Measurements from ENCODE around the gene TMEM119.
"Not testable (repeated sequence)": the region's sequence is repeated elsewhere in the genome, so short reads cannot be mapped to it uniquely, and the experiment has no call there.

Gene TMEM119

GRCh38 chr12:108582978-108583770, 14.7 kb downstream of the TMEM119 start:
- no peak for DNase-seq (ENCODE audit: low read depth)

- DNase-seq (ENCODE audit: low read depth) = no peak
Observed at GRCh38 chr12:108582509-108582908, 15.4 kb downstream of the TMEM119 start.

GRCh38 chr12:108581311-108582227, 16.3 kb downstream of the TMEM119 start:
- no peak for DNase-seq (ENCODE audit: low read depth)

- no peak for DNase-seq (ENCODE audit: low read depth)
Observed at GRCh38 chr12:108580531-108580930, 17.4 kb downstream of the TMEM119 start.

- no peak for DNase-seq (ENCODE audit: low read depth)
Observed at GRCh38 chr12:108578813-108579212, 19.1 kb downstream of the TMEM119 start.

GRCh38 chr12:108578264-108578663, 19.6 kb downstream of the TMEM119 start:
- no peak for DNase-seq (ENCODE audit: low read depth)

- DNase-seq (ENCODE audit: low read depth) = no peak
Observed at GRCh38 chr12:108577458-108577857, 20.4 kb downstream of the TMEM119 start.

- no peak for DNase-seq (ENCODE audit: low read depth)
Observed at GRCh38 chr12:108576660-108577234, 21.1 kb downstream of the TMEM119 start.

- no peak for DNase-seq (ENCODE audit: low read depth)
Observed at GRCh38 chr12:108575199-108575912, 22.5 kb downstream of the TMEM119 start.

GRCh38 chr12:108574276-108574675, 23.6 kb downstream of the TMEM119 start:
- not testable (repeated sequence) for DNase-seq (ENCODE audit: low read depth)

- DNase-seq (ENCODE audit: low read depth) = no peak
Observed at GRCh38 chr12:108573317-108573716, 24.6 kb downstream of the TMEM119 start.

- no peak for DNase-seq (ENCODE audit: low read depth)
Observed at GRCh38 chr12:108572166-108572790, 25.6 kb downstream of the TMEM119 start.

- no peak for DNase-seq (ENCODE audit: low read depth)
Observed at GRCh38 chr12:108571609-108572165, 26.2 kb downstream of the TMEM119 start.

GRCh38 chr12:108570743-108571608, 26.9 kb downstream of the TMEM119 start:
- DNase-seq (ENCODE audit: low read depth) = no peak

GRCh38 chr12:108568338-108569154, 29.3 kb downstream of the TMEM119 start:
- no peak for DNase-seq (ENCODE audit: low read depth)

- no peak for DNase-seq (ENCODE audit: low read depth)
Observed at GRCh38 chr12:108567406-108568337, 30.2 kb downstream of the TMEM119 start.

GRCh38 chr12:108566452-108566851, 31.4 kb downstream of the TMEM119 start:
- DNase-seq (ENCODE audit: low read depth) = no peak

- no peak for DNase-seq (ENCODE audit: low read depth)
Observed at GRCh38 chr12:108565976-108566375, 31.9 kb downstream of the TMEM119 start.

All from CMK (cell line).